Endodermal cell (in vitro differentiated cells): ENCODE data around the gene OLAH. TPM values are rescaled to one million over a fixed set of nuclear protein-coding genes. Genes with fewer than 3 reads are reported as not detected.

Experiments
- DNase-seq: peaks from one replicate; pipeline ENCODE4 v3.0.0-alpha.2; 2017
- H3K27ac ChIP-seq: 2 replicates; pipeline ENCODE4 v1.5.1; 2013; ENCODE audit warnings: mild to moderate bottlenecking, low read depth, low read length, moderate library complexity
- H3K27me3 ChIP-seq: 2 replicates; pipeline ENCODE4 v1.6.1; 2013; ENCODE audit warnings: mild to moderate bottlenecking, low read length, moderate library complexity; ENCODE audit not compliant: insufficient read depth, control insufficient read depth, poor library complexity, severe bottlenecking
- H3K36me3 ChIP-seq: 2 replicates; pipeline ENCODE4 v1.7.0; 2013; ENCODE audit warnings: mild to moderate bottlenecking, low read length, moderate library complexity; ENCODE audit not compliant: control insufficient read depth, insufficient read depth
- H3K4me1 ChIP-seq: one replicate; pipeline ENCODE4 v1.7.0; 2013; ENCODE audit warnings: low read length; ENCODE audit not compliant: control insufficient read depth, insufficient read depth
- H3K4me3 ChIP-seq: 2 replicates; pipeline ENCODE4 v1.5.1; 2013; ENCODE audit warnings: mild to moderate bottlenecking, low read length, moderate library complexity
- H3K9ac ChIP-seq: 2 replicates; pipeline ENCODE4 v1.6.1; 2013; ENCODE audit warnings: mild to moderate bottlenecking, low read length, moderate library complexity; ENCODE audit not compliant: poor library complexity, severe bottlenecking; ENCODE audit errors: extremely low read depth
- H3K9me3 ChIP-seq: 2 replicates; pipeline ENCODE4 v1.6.1; 2013; ENCODE audit warnings: mild to moderate bottlenecking, low read length, moderate library complexity; ENCODE audit not compliant: control insufficient read depth
- H3K27ac Mint-ChIP-seq: 2 replicates; pipeline ENCODE4 v1.8.0; 2020; ENCODE audit warnings: mixed read lengths
- H3K27me3 Mint-ChIP-seq: 2 replicates; pipeline ENCODE4 v1.8.0; 2021; ENCODE audit warnings: mild to moderate bottlenecking, mixed read lengths; ENCODE audit not compliant: insufficient read depth
- H3K36me3 Mint-ChIP-seq: 2 replicates; pipeline ENCODE4 v1.8.0; 2020; ENCODE audit warnings: low read depth, mixed read lengths
- H3K4me1 Mint-ChIP-seq: 2 replicates; pipeline ENCODE4 v1.8.0; 2020; ENCODE audit warnings: mixed read lengths
- H3K4me3 Mint-ChIP-seq: 2 replicates; pipeline ENCODE4 v1.8.0; 2020; ENCODE audit warnings: mild to moderate bottlenecking, moderate library complexity, mixed read lengths
- H3K9me3 Mint-ChIP-seq: 2 replicates; pipeline ENCODE4 v1.8.0; 2020; ENCODE audit warnings: mild to moderate bottlenecking, mixed read lengths
- CTCF ChIP-seq: fragments of 200-600 bp; sonication (generic); conservative IDR thresholded peaks from 2 replicates; pipeline ENCODE4 v1.5.0; 2021; ENCODE audit warnings: antibody characterized with exemption, mild to moderate bottlenecking
- WGBS, 2 experiments: methylation state at CpG; one replicate each; pipeline versions ENCODE4 v1.1.5 to v1.1.7; 2013; ENCODE audit warnings: missing lambda C conversion rate in 2 of 2, mixed read lengths in 1 of 2; ENCODE audit not compliant: insufficient coverage in 1 of 2, insufficient read length in 1 of 2; 5-methylcytosine and 5-hydroxymethylcytosine counted together
- total RNA-seq, 2 donors: library from RNA; stranded (reverse); fragmentation: NEBNext Ultra II Directional in 1 of 2; extraction: Animal tissue kit (Norgen Biotek cat#: 25700) in 1 of 2; gene quantifications; 2 replicates in 1 of 2; 3 replicates in 1 of 2; pipeline ENCODE4 v1.2.1, GENCODE V29; 2021

OLAH gene
- total RNA-seq, 2 donors from 2014 or later, result not detected

- Histone ChIP-seq H3K9ac (no peak overlapping the region), H3K4me3 (no peak overlapping the region), H3K27me3 (no peaks in the 10 kb centered on the region), H3K27ac (no peak overlapping the region), H3K9me3 (peaks cover 12% of the 10 kb centered on the region), H3K4me1 (no peaks in the 10 kb centered on the region), H3K36me3 (peaks cover 49% of the 10 kb centered on the region)
- WGBS, 2 experiments, result 93 to 94% methylated on average over 12 to 13 of the region's 13 CpGs
- Mint-ChIP-seq H3K27me3 (no peaks in the 10 kb centered on the region), H3K4me1 (no peaks in the 10 kb centered on the region), H3K4me3 (no peak overlapping the region), H3K9me3 (no peaks in the 10 kb centered on the region), H3K27ac (no peak overlapping the region), H3K36me3 (peaks cover 44% of the 10 kb centered on the region)
- TF ChIP-seq CTCF, result peak; percentile 41
- DNase-seq, result peak; percentile 62
Measured at GRCh38 chr10:15112657-15113056, 68.9 kb downstream of the OLAH start.

GRCh38 chr10:15113766-15114165, 70.0 kb downstream of the OLAH start:
- WGBS, 2 experiments, result 82 to 92% methylated on average over 3 to 4 of the region's 4 CpGs
- Histone ChIP-seq H3K4me3 (no peak overlapping the region), H3K27me3 (no peaks in the 10 kb centered on the region), H3K4me1 (no peaks in the 10 kb centered on the region), H3K27ac (no peak overlapping the region), H3K9ac (no peak overlapping the region), H3K9me3 (peaks cover 12% of the 10 kb centered on the region), H3K36me3 (peaks cover 50% of the 10 kb centered on the region)
- no peaks in the 10 kb centered on the region for H3K27me3 Mint-ChIP-seq
- no peak for DNase-seq
- no peak overlapping the region for H3K27ac Mint-ChIP-seq
- peaks cover 38% of the 10 kb centered on the region for H3K36me3 Mint-ChIP-seq
- no peak overlapping the region for H3K4me3 Mint-ChIP-seq
- H3K4me1 Mint-ChIP-seq, result no peaks in the 10 kb centered on the region
- TF ChIP-seq CTCF, result no peak
- no peaks in the 10 kb centered on the region for H3K9me3 Mint-ChIP-seq

GRCh38 chr10:15116225-15116624, 72.5 kb downstream of the OLAH start:
- Mint-ChIP-seq H3K9me3 (no peaks in the 10 kb centered on the region), H3K27me3 (no peaks in the 10 kb centered on the region), H3K4me3 (no peak overlapping the region), H3K27ac (no peak overlapping the region), H3K36me3 (peaks cover 35% of the 10 kb centered on the region), H3K4me1 (no peaks in the 10 kb centered on the region)
- H3K27me3 ChIP-seq, result no peaks in the 10 kb centered on the region
- H3K9me3 ChIP-seq, result peaks cover 12% of the 10 kb centered on the region
- no peak for DNase-seq
- H3K36me3 ChIP-seq, result peaks cover 57% of the 10 kb centered on the region
- no peak overlapping the region for H3K9ac ChIP-seq
- WGBS, 2 experiments, result 95 to 97% methylated on average over 4 to 5 of the region's 5 CpGs
- no peak overlapping the region for H3K27ac ChIP-seq
- no peak overlapping the region for H3K4me3 ChIP-seq
- no peaks in the 10 kb centered on the region for H3K4me1 ChIP-seq
- TF ChIP-seq CTCF, result no peak
